HG03558 (cell line): ENCODE measurements around the gene SYK.

ENCODE experiments used
- ATAC-seq: cut with Tn5 transposase; IDR thresholded peaks from one replicate; pipeline ENCODE4 v1.9.1; 2021; ENCODE audit warnings: moderate number of reproducible peaks; ENCODE audit not compliant: unreplicated experiment; ENCODE audit errors: extremely low read depth

Gene SYK

GRCh38 chr9:90793729-90794128 is 7.9 kb upstream of the SYK start:
- no peak for ATAC-seq

GRCh38 chr9:90795084-90795483 is 6.5 kb upstream of the SYK start:
- ATAC-seq, result no peak

- no peak for ATAC-seq
Observed at GRCh38 chr9:90795871-90796317, 5.7 kb upstream of the SYK start.

- no peak for ATAC-seq
Observed at GRCh38 chr9:90799271-90799852, 2.3 kb upstream of the SYK start.

GRCh38 chr9:90801973-90802322 is 329 bp downstream of the SYK start:
- ATAC-seq, result no peak

- ATAC-seq, result no peak
Observed at GRCh38 chr9:90802386-90802985, 867 bp downstream of the SYK start.

GRCh38 chr9:90803860-90804593 is 2.4 kb downstream of the SYK start:
- ATAC-seq, result no peak

GRCh38 chr9:90805006-90805996 is 3.7 kb downstream of the SYK start:
- ATAC-seq, result no peak

GRCh38 chr9:90807006-90807405 is 5.4 kb downstream of the SYK start:
- no peak for ATAC-seq

GRCh38 chr9:90808398-90808797 is 6.8 kb downstream of the SYK start:
- no peak for ATAC-seq

- no peak for ATAC-seq
Observed at GRCh38 chr9:90808890-90809685, 7.5 kb downstream of the SYK start.

- ATAC-seq, result no peak
Observed at GRCh38 chr9:90810691-90811090, 9.1 kb downstream of the SYK start.

- no peak for ATAC-seq
Observed at GRCh38 chr9:90813046-90813445, 11.4 kb downstream of the SYK start.

- no peak for ATAC-seq
Observed at GRCh38 chr9:90813523-90813922, 11.9 kb downstream of the SYK start.

GRCh38 chr9:90814355-90814754 is 12.7 kb downstream of the SYK start:
- no peak for ATAC-seq

- ATAC-seq, result no peak
Observed at GRCh38 chr9:90815183-90815943, 13.7 kb downstream of the SYK start.

GRCh38 chr9:90815944-90816357 is 14.3 kb downstream of the SYK start:
- ATAC-seq, result no peak

- no peak for ATAC-seq
Observed at GRCh38 chr9:90816690-90817089, 15.1 kb downstream of the SYK start.

GRCh38 chr9:90818279-90818678 is 16.7 kb downstream of the SYK start:
- ATAC-seq, result no peak
